ENCODE results near the gene ERAP2.

DNA sequence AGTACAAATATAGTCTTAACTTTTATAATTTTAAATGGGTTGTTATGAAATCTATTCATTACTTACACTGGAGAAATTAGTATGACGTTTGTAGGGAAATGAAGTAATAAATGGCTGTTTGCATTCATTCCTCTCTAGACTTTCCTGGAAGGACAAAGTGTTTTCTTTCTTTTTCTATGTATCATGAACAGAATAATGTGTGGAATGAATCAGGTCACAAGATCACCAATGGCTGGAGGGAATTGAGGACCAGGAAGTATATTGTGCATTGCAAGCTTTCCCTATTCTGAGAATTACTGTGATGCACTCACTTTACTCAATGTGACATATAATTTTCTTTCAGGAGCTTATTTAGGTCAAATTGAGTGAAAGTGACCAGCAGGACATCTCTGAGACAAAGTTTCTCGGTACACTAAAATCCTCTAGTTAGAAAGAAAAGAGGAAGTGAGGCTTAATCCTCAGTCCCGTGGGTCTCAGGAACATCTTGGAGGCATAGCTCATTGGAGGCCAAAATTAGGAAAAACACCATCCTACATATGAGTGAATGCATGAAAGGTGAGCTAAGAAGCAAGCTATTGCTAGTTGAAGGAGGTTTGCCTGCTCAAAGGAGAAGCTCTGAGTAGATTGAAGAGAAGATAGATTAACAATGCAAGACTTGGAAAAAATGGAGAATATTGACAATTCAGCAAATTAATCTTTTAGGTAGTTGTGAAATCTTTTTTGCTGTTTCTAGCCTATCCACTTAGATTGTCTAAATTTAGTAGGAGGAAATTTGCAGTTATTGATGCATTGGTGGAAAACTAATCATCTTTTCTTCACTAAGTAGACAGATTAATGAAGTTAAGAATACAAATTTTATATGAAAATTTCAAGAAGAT, 28.0 kb downstream of the ERAP2 start:
- TF ChIP-seq POLR2A (IDR thresholded peaks at IDR 0.05; ENCODE audit: low read length) (no peak), GATA1 (IDR thresholded peaks at IDR 0.05; ENCODE audit: low read depth, low read length) (no peak)
